ENCODE results near the gene ZFR2. TPM values are rescaled to one million over a fixed set of nuclear protein-coding genes. Genes with fewer than 3 reads are reported as not detected.

The ZFR2 gene
- total RNA-seq, 1 experiment from 2014 or later, result not detected

- peaks cover 8% of the 10 kb centered on the region for H3K9me3 Mint-ChIP-seq (ENCODE audit: unreplicated experiment)
- ChIA-PET CTCF (no interaction called here), POLR2A (interaction anchor here (0.6 to 2.6 kb wide), 3 partner anchors 16 to 195 kb away, joined by 3 to 6 read pairs (median 5); partner anchors contain the start of gene MRPL54)
- H3K4me1 Mint-ChIP-seq (ENCODE audit: insufficient read depth, unreplicated experiment), result no peaks in the 10 kb centered on the region
- DNase-seq (ENCODE audit: unreplicated experiment), result no peak
- no peaks in the 10 kb centered on the region for H3K36me3 Mint-ChIP-seq (ENCODE audit: insufficient read depth, unreplicated experiment)
- H3K27me3 Mint-ChIP-seq (ENCODE audit: insufficient read depth, unreplicated experiment), result peaks cover 33% of the 10 kb centered on the region
- intact Hi-C loops (cut with micrococcal nuclease), result no loop called here
- H3K4me3 Mint-ChIP-seq (ENCODE audit: unreplicated experiment), result no peak overlapping the region
- BruUV-seq (replicated peaks), result no TSS peak
- no peak for TF ChIP-seq CTCF (IDR thresholded peaks at IDR 0.05; ENCODE audit: unreplicated experiment)
- no peak overlapping the region for H3K27ac Mint-ChIP-seq (ENCODE audit: low read depth, unreplicated experiment)
These were observed 79.7 kb downstream of the ZFR2 start for GRCh38 chr19:3788996-3789778.

- H3K27ac Mint-ChIP-seq (ENCODE audit: low read depth, unreplicated experiment), result no peak within 1 kb of the TSS
- H3K27me3 Mint-ChIP-seq (ENCODE audit: insufficient read depth, unreplicated experiment), result peaks cover 35% of the 10 kb centered on the region
- ChIA-PET POLR2A (no interaction called here), CTCF (interaction anchor here (0.7 kb wide), 1 partner anchor 553 kb away, joined by 3 read pairs; no protein-coding TSS in a partner anchor)
- intact Hi-C loops (cut with micrococcal nuclease), result no loop called here
- H3K4me1 Mint-ChIP-seq (ENCODE audit: insufficient read depth, unreplicated experiment), result no peaks in the 10 kb centered on the region
- H3K9me3 Mint-ChIP-seq (ENCODE audit: unreplicated experiment), result peaks cover 23% of the 10 kb centered on the region
- no TSS peak for BruUV-seq (replicated peaks)
- H3K36me3 Mint-ChIP-seq (ENCODE audit: insufficient read depth, unreplicated experiment), result no peaks in the 10 kb centered on the region
- no peak for DNase-seq (ENCODE audit: unreplicated experiment)
- no peak for TF ChIP-seq CTCF (IDR thresholded peaks at IDR 0.05; ENCODE audit: unreplicated experiment)
- no peak within 1 kb of the TSS for H3K4me3 Mint-ChIP-seq (ENCODE audit: unreplicated experiment)
These were observed 82.7 kb downstream of the ZFR2 start, which contains the start of gene MATK for GRCh38 chr19:3785938-3786824. TSS of gene MATK (minus strand) at chr19:3786381. CDS start at chr19:3785135, 1,246 bp downstream.

- intact Hi-C loops (cut with micrococcal nuclease), result no loop called here
- TF ChIP-seq CTCF (IDR thresholded peaks at IDR 0.05; ENCODE audit: unreplicated experiment), result no peak
- Mint-ChIP-seq H3K4me1 (ENCODE audit: insufficient read depth, unreplicated experiment) (no peaks in the 10 kb centered on the region), H3K36me3 (ENCODE audit: insufficient read depth, unreplicated experiment) (no peaks in the 10 kb centered on the region), H3K27me3 (ENCODE audit: insufficient read depth, unreplicated experiment) (peaks cover 28% of the 10 kb centered on the region), H3K27ac (ENCODE audit: low read depth, unreplicated experiment) (no peak overlapping the region), H3K9me3 (ENCODE audit: unreplicated experiment) (peaks cover 20% of the 10 kb centered on the region), H3K4me3 (ENCODE audit: unreplicated experiment) (no peak overlapping the region)
- ChIA-PET CTCF (no interaction called here), POLR2A (no interaction called here)
- no peak for DNase-seq (ENCODE audit: unreplicated experiment)
- no TSS peak for BruUV-seq (replicated peaks)
These were observed 83.3 kb downstream of the ZFR2 start for GRCh38 chr19:3785451-3785937.

Measured in MCF 10A (cell line).